ENCODE results near the gene RAB22A. TPM values are rescaled to one million over a fixed set of nuclear protein-coding genes. Genes with fewer than 3 reads are reported as not detected.

RAB22A gene
- total RNA-seq = 21.3 TPM

- DNase-seq (ENCODE audit: low spot score) = peak; percentile 79
These were observed at the start of gene RAB22A for GRCh38 chr20:58309591-58310290. Gene RAB22A (plus strand): TSS chr20:58309715. CDS start chr20:58309977, 262 bp downstream.

- no peak for DNase-seq (ENCODE audit: low spot score)
These were observed 49.5 kb upstream of the RAB22A start for GRCh38 chr20:58260006-58260405.

GRCh38 chr20:58261660-58262059 lies 47.9 kb upstream of the RAB22A start:
- DNase-seq (ENCODE audit: low spot score) = no peak

GRCh38 chr20:58264271-58264670 lies 45.2 kb upstream of the RAB22A start:
- DNase-seq (ENCODE audit: low spot score) = no peak

- DNase-seq (ENCODE audit: low spot score) = no peak
These were observed 41.9 kb upstream of the RAB22A start for GRCh38 chr20:58267389-58268215.

- DNase-seq (ENCODE audit: low spot score) = no peak
These were observed 41.1 kb upstream of the RAB22A start for GRCh38 chr20:58268421-58268821.

- no peak for DNase-seq (ENCODE audit: low spot score)
These were observed 40.4 kb upstream of the RAB22A start for GRCh38 chr20:58268936-58269619.

GRCh38 chr20:58271606-58272351 lies 37.7 kb upstream of the RAB22A start:
- DNase-seq (ENCODE audit: low spot score) = no peak

GRCh38 chr20:58274384-58274783 lies 35.1 kb upstream of the RAB22A start:
- no peak for DNase-seq (ENCODE audit: low spot score)

GRCh38 chr20:58277107-58277506 lies 32.4 kb upstream of the RAB22A start:
- no peak for DNase-seq (ENCODE audit: low spot score)

- no peak for DNase-seq (ENCODE audit: low spot score)
These were observed 31.7 kb upstream of the RAB22A start for GRCh38 chr20:58277578-58278472.

- DNase-seq (ENCODE audit: low spot score) = no peak
These were observed 22.8 kb upstream of the RAB22A start for GRCh38 chr20:58286729-58287128.

- no peak for DNase-seq (ENCODE audit: low spot score)
These were observed 21.9 kb upstream of the RAB22A start for GRCh38 chr20:58287638-58288037.

GRCh38 chr20:58289143-58289542 lies 20.4 kb upstream of the RAB22A start:
- no peak for DNase-seq (ENCODE audit: low spot score)

- DNase-seq (ENCODE audit: low spot score) = no peak
These were observed 16.1 kb upstream of the RAB22A start for GRCh38 chr20:58293453-58293852.

GRCh38 chr20:58294497-58295455 lies 14.7 kb upstream of the RAB22A start:
- DNase-seq (ENCODE audit: low spot score) = no peak

GRCh38 chr20:58296051-58296837 lies 13.3 kb upstream of the RAB22A start:
- no peak for DNase-seq (ENCODE audit: low spot score)

GRCh38 chr20:58297394-58297793 lies 12.1 kb upstream of the RAB22A start:
- no peak for DNase-seq (ENCODE audit: low spot score)

- no peak for DNase-seq (ENCODE audit: low spot score)
These were observed 9.2 kb upstream of the RAB22A start for GRCh38 chr20:58300321-58300720.

Measured in ureter (tissue), 1 donor.